IPS-20b (cell line): ENCODE measurements around the gene CAMKK2.
"Not testable (repeated sequence)": the region's sequence is repeated elsewhere in the genome, so short reads cannot be mapped to it uniquely, and the experiment has no call there.

Experiments
- H3K27ac ChIP-seq: one replicate; pipeline ENCODE4 v1.5.1; 2013; ENCODE audit warnings: low read length
- H3K27me3 ChIP-seq: 2 replicates; pipeline ENCODE4 v1.6.1; 2013; ENCODE audit warnings: mild to moderate bottlenecking, low read length, inconsistent platforms; ENCODE audit not compliant: insufficient read depth
- H3K36me3 ChIP-seq: 2 replicates; pipeline ENCODE4 v1.6.1; 2013; ENCODE audit warnings: low read depth, mild to moderate bottlenecking, inconsistent platforms, low read length, moderate library complexity; ENCODE audit not compliant: insufficient read depth
- H3K4me1 ChIP-seq: 2 replicates; pipeline ENCODE4 v1.6.1; 2013; ENCODE audit warnings: mild to moderate bottlenecking, control low read depth, inconsistent platforms, low read length, moderate library complexity; ENCODE audit not compliant: insufficient read depth
- H3K4me3 ChIP-seq: 2 replicates; pipeline ENCODE4 v1.5.1; 2013; ENCODE audit warnings: mild to moderate bottlenecking, low read length, inconsistent platforms
- H3K9ac ChIP-seq: 2 replicates; pipeline ENCODE4 v1.6.1; 2013; ENCODE audit warnings: low read depth, mild to moderate bottlenecking, inconsistent platforms, low read length, moderate library complexity
- H3K9me3 ChIP-seq: 2 replicates; pipeline ENCODE4 v1.6.1; 2013; ENCODE audit warnings: mild to moderate bottlenecking, low read depth, low read length, inconsistent platforms; ENCODE audit not compliant: insufficient read depth

Gene CAMKK2

GRCh38 chr12:121216102-121216501 lies 80.4 kb downstream of the CAMKK2 start:
- Histone ChIP-seq H3K27me3 (no peaks in the 10 kb centered on the region), H3K27ac (no peak overlapping the region), H3K4me1 (no peaks in the 10 kb centered on the region), H3K36me3 (no peaks in the 10 kb centered on the region), H3K4me3 (no peak overlapping the region), H3K9ac (no peak overlapping the region), H3K9me3 (no peaks in the 10 kb centered on the region)

DNA sequence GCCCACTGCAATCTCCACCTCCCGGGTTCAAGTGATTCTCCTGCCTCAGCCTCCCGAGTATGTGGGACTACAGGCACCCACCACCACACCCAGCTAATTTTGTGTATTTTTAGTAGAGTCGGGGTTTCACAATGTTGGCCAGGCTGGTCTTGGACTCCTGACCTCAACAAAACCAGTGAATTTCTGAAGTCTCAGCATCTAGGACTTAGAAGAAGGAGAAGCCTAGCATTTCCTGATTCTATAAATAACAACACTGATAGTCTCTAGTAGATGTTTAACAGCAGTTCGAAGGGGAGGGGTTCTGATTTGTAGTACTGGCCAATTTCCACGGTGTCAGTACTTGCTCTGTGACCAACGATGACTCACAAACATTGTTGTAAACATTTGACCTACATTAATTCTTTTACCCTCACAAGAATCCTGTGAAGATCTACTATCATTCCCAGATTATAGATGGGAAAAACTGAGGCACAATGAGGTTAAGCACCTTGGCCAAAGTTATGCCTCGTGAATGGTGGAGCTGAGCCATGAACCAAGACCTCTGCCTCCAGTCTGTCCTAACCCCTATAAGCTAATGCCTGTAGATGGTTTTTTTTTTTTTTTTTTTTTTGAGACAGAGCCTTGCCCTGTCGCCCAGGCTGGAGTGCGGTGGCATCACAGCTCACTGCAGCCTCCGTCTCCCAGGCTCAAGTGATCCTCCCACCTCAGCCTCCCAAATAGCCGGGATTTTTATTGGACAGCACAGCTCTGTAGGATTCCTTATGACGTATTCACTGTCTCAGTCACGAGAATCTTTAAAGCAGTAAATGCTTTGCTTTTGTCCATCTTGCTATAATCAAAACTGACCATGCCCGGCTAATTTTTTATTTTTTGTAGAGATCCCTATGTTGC lies 81.4 kb downstream of the CAMKK2 start:
- Histone ChIP-seq H3K36me3 (no peaks in the 10 kb centered on the region), H3K27me3 (no peaks in the 10 kb centered on the region), H3K4me3 (no peak overlapping the region), H3K9ac (no peak overlapping the region), H3K9me3 (no peaks in the 10 kb centered on the region), H3K27ac (no peak overlapping the region), H3K4me1 (no peaks in the 10 kb centered on the region)

DNA sequence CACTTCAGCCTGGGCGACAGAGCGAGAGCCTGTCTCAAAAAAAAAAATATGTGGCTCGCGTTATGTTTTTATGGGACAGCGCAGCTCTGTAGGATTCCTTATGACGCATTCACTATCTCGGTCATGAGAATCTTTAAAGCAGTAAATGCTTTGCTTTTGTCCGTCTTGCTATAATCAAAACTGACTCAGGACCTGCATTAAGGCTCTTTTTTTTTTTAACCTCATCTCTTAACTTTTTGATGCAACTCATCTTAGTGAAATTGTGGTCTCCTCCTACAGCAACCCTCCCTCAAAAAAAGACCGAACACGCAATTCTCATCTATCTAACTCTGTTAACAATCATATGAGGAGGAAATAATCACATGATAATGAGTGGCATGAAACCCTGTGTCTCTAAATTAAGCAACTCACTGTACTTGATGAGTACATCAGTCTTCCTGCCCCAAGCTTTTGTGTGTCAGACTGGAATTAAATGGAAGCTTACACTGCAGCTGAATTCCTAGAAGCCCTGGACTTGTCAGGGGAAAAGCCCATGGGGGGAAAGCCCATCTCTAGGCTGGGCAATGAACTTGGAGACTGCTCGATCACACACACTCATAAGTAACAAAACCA lies 82.2 kb downstream of the CAMKK2 start:
- no peak overlapping the region for H3K9ac ChIP-seq

DNA sequence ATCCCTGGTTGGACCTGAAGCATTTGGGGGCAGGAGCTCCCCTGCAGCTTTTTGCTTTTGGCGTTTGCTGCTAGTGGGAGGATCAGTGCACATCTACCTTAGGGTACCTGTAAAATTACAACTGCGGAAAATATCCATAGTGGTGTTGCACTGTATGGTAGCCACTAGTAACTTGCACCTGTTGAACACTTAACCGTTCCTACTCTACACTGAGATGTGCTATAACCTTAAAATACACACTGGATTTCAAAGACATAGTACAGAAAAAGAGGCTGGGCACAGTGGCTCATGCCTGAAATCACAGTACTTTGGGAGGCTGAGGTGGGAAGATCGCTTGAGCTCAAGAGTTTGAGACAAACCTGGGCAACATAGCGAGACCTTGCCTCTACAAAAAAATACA lies 83.6 kb downstream of the CAMKK2 start:
- Histone ChIP-seq H3K4me1 (no peaks in the 10 kb centered on the region), H3K4me3 (no peak overlapping the region), H3K9ac (no peak overlapping the region), H3K27ac (no peak overlapping the region), H3K27me3 (peaks cover 16% of the 10 kb centered on the region), H3K36me3 (no peaks in the 10 kb centered on the region), H3K9me3 (no peaks in the 10 kb centered on the region)

More for the DNA sequence above, 82.2 kb downstream of the CAMKK2 start:
- H3K36me3 ChIP-seq: no peaks in the 10 kb centered on the region
- peaks cover 3% of the 10 kb centered on the region for H3K27me3 ChIP-seq
- no peaks in the 10 kb centered on the region for H3K4me1 ChIP-seq
- H3K27ac ChIP-seq: no peak overlapping the region
- H3K9me3 ChIP-seq: no peaks in the 10 kb centered on the region
- H3K4me3 ChIP-seq: no peak overlapping the region

GRCh38 chr12:121209624-121210572 lies 86.6 kb downstream of the CAMKK2 start, which contains the start of gene P2RX4:
P2RX4 (plus strand) TSS chr12:121210129; CDS start chr12:121210165, 36 bp downstream.
- H3K36me3 ChIP-seq: no peaks in the 10 kb centered on the region
- H3K4me1 ChIP-seq: no peaks in the 10 kb centered on the region
- H3K9me3 ChIP-seq: no peaks in the 10 kb centered on the region
- peaks cover 18% of the 10 kb centered on the region for H3K27me3 ChIP-seq
- peak within 1 kb of the TSS; percentile 81 for H3K9ac ChIP-seq
- peak within 1 kb of the TSS; percentile 78 for H3K4me3 ChIP-seq
- no peak within 1 kb of the TSS for H3K27ac ChIP-seq

DNA sequence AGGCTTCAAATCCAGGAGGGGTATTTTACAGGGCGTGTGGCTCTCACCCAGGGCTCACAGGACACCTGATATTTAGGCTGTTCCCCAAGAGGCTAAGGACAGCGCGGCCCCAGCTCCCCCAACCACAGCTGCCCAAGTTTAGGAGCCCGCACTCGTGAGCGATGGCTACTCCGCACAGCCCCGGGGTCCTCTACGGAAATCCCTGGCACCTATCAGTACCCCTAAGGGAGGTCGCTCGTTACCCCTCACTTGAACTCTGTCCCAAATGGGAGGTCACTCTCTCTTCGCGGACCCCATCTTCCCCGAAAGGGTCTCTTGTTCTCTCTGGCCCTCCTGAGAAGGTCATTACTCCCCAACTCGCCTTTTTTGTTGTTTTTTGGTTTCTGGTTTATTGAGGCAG lies 87.3 kb downstream of the CAMKK2 start:
- Histone ChIP-seq H3K36me3 (no peaks in the 10 kb centered on the region), H3K4me3 (no peak overlapping the region; the same call in 1 of the 2 replicates), H3K9ac (no peak overlapping the region), H3K27ac (no peak overlapping the region), H3K27me3 (peaks cover 18% of the 10 kb centered on the region), H3K4me1 (no peaks in the 10 kb centered on the region), H3K9me3 (no peaks in the 10 kb centered on the region)

DNA sequence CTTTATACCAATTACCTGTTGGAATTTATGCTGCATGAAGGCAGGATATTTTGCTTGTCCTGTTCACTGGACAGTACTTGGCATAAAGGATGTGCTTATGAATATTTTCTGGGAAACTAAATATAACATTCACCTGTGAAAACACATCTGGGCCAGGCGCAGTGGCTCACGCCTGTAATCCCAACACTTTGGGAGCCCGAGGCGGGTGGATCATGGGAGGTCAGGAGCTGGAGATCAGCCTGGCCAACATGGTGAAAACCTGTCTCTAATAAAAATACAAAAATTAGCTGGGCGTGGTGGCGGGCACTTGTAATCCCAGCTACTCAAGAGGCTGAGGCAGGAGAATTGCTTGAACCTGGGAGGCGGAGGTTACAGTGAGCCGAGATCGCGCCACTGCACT lies 87.9 kb downstream of the CAMKK2 start:
- H3K9me3 ChIP-seq, H3K9ac ChIP-seq, H3K4me3 ChIP-seq, H3K4me1 ChIP-seq, H3K36me3 ChIP-seq, H3K27ac ChIP-seq: not testable (repeated sequence)
- H3K27me3 ChIP-seq: peaks cover 18% of the 10 kb centered on the region

- Histone ChIP-seq H3K9ac (no peak overlapping the region), H3K36me3 (no peaks in the 10 kb centered on the region), H3K27me3 (peaks cover 18% of the 10 kb centered on the region), H3K27ac (no peak overlapping the region), H3K4me1 (no peaks in the 10 kb centered on the region), H3K4me3 (no peak overlapping the region), H3K9me3 (no peaks in the 10 kb centered on the region)
These were observed 91.0 kb downstream of the CAMKK2 start for GRCh38 chr12:121205491-121205890.

DNA sequence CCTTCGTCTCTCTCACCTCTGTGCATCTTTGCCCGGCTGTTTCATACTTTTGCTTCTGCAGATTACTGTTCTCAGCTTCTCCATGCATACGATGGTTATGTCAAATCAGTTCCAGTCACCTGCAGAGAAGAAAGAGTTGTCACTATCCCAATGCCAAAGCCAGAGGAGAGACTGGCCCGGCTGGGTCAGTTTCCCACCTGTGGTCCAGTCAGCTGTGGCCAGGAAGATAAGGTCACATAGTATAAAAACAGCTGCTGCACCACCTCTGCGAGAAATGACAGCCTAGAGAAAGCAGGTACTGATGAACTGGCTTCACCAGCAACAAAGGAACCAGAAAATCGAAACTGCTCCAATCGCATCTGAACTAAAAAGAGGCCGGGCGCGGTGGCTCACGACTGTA lies 93.0 kb downstream of the CAMKK2 start:
- Histone ChIP-seq H3K9me3 (no peaks in the 10 kb centered on the region), H3K27ac (no peak overlapping the region), H3K27me3 (peaks cover 8% of the 10 kb centered on the region; the same call in 1 of the 2 replicates), H3K4me3 (no peak overlapping the region), H3K36me3 (no peaks in the 10 kb centered on the region), H3K4me1 (no peaks in the 10 kb centered on the region), H3K9ac (no peak overlapping the region)

DNA sequence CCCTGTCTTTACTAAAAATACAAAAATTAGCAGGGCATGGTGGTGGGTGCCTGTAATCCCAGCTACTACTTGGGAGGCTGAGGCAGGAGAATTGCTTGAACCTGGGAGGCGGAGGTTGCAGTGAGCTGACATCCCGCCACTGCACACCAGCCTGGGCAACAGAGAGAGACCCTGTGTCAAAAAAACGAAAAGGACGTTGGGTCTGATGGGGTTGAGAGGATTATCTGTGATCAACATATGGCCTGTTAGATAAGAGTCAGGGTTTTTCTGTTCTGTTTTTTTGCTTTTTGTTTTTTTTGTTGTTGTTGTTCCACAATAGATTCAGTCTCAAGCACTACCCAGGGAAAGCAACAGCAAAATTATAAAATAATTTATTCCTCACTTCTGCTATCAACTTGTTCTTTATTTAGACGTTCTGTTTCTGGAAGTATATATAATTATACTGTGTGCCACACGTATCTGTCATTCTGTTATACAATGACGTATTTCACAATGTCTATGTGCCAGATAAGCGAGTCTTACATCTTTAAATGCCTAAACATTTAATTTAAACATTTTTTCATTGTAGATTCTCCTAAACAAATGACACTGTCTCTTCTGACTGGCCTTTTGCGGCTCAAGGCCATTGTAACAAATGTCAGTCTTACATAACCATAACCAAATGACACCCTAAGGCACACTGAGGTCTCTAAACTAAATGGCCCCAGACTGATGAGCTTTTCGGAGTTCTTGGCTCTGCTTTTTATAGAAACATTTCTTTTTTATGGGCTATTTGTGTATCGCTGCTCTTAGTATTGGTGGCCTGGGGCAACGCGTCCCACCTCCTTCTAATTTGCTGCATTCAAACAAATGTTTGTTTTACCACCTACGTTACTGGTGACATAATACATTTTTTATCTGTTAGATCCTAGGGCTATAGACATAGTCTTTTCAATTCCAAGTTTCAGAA lies 93.8 kb downstream of the CAMKK2 start:
- Histone ChIP-seq H3K4me3 (no peak overlapping the region), H3K27ac (no peak overlapping the region), H3K27me3 (0 out of 2 replicates have a peak, but pooled peaks cover under 1% of the 10 kb centered on the region)

More for the DNA sequence above, 93.8 kb downstream of the CAMKK2 start:
- Histone ChIP-seq H3K4me1 (no peaks in the 10 kb centered on the region), H3K36me3 (no peaks in the 10 kb centered on the region), H3K9me3 (no peaks in the 10 kb centered on the region), H3K9ac (no peak overlapping the region)
